Fibroblast of pulmonary artery (primary cell): ENCODE data around the gene MAGI1.
"Not testable (repeated sequence)": the region's sequence is repeated elsewhere in the genome, so short reads cannot be mapped to it uniquely, and the experiment has no call there.

Experiments used
- DNase-seq: peaks from one replicate; pipeline ENCODE4 v3.0.0-alpha.2; 2010; ENCODE audit warnings: low read depth
- H3K4me3 ChIP-seq: replicated peaks from 2 replicates; pipeline ENCODE4 v1.5.1; 2011; ENCODE audit warnings: low read depth, mild to moderate bottlenecking, control low read depth, low read length, moderate library complexity
- TF ChIP-seq, protein P1 (sequence below): IDR thresholded peaks from 2 replicates; pipeline ENCODE4 v1.5.1; 2011; ENCODE audit warnings: mild to moderate bottlenecking, control low read depth, low read length, inconsistent platforms; ENCODE audit errors: missing control alignments

The MAGI1 gene

GRCh38 chr3:65568497-65568896 is 470.2 kb downstream of the MAGI1 start:
- no peak for DNase-seq
- TF ChIP-seq, protein P1, sequence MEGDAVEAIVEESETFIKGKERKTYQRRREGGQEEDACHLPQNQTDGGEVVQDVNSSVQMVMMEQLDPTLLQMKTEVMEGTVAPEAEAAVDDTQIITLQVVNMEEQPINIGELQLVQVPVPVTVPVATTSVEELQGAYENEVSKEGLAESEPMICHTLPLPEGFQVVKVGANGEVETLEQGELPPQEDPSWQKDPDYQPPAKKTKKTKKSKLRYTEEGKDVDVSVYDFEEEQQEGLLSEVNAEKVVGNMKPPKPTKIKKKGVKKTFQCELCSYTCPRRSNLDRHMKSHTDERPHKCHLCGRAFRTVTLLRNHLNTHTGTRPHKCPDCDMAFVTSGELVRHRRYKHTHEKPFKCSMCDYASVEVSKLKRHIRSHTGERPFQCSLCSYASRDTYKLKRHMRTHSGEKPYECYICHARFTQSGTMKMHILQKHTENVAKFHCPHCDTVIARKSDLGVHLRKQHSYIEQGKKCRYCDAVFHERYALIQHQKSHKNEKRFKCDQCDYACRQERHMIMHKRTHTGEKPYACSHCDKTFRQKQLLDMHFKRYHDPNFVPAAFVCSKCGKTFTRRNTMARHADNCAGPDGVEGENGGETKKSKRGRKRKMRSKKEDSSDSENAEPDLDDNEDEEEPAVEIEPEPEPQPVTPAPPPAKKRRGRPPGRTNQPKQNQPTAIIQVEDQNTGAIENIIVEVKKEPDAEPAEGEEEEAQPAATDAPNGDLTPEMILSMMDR: no peak
- no peak overlapping the region for H3K4me3 ChIP-seq

GRCh38 chr3:65565744-65566143 is 473.0 kb downstream of the MAGI1 start:
- not testable (repeated sequence) for DNase-seq

GRCh38 chr3:65564483-65564882 is 474.2 kb downstream of the MAGI1 start:
- no peak for DNase-seq
- no peak overlapping the region for H3K4me3 ChIP-seq
- TF ChIP-seq, protein P1: no peak

More at GRCh38 chr3:65565744-65566143, 473.0 kb downstream of the MAGI1 start:
- not testable (repeated sequence) for H3K4me3 ChIP-seq

DNA sequence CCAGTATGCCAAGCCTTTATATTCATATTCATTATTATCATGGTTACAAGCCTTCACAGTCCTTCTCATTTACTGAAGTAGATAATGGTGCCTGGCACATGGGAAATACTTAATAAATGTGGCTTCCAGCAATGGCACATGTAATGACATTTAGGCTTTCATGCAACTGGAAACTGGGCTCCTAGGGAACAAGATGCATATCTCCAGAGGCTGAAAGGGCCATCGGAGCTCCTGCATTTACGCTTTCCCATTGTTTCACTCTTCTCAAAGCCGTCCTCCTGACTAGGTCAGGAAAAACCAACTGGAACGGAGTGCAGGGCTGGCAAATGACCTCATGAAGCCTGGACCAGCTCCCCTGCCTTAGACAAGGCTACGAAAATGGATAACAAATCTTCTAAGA is 474.9 kb downstream of the MAGI1 start:
- no peak overlapping the region for H3K4me3 ChIP-seq
- no peak for DNase-seq
- TF ChIP-seq, protein P1: no peak

- no peak for DNase-seq
- TF ChIP-seq, protein P1: no peak
- no peak overlapping the region for H3K4me3 ChIP-seq
Measured at GRCh38 chr3:65562447-65562846, 476.3 kb downstream of the MAGI1 start.

- H3K4me3 ChIP-seq: no peak overlapping the region
- TF ChIP-seq, protein P1: no peak
- DNase-seq: no peak
Measured at GRCh38 chr3:65561617-65562016, 477.1 kb downstream of the MAGI1 start.

DNA sequence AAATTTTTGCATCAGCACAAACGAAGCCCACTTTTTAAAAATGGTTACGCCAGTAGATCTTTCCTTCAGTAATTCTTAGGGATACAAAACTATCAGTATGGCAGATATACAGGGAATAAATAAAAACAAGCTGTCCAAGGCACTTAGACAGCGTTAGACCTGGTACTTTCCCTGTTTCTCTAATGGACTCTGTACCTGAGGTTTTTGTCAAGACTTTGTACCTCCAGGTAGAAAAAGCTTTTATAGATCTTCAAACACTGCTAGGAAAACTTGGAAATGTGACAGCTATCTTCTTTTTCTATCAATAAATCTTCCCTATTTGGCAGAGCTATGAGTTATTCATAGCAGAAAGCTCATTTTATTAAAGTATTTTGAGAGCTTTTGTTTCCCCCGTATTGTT is 477.8 kb downstream of the MAGI1 start:
- TF ChIP-seq, protein P1: no peak
- H3K4me3 ChIP-seq: no peak overlapping the region
- no peak for DNase-seq

- no peak for DNase-seq
- H3K4me3 ChIP-seq: no peak overlapping the region
- TF ChIP-seq, protein P1: no peak
Measured at GRCh38 chr3:65560133-65560532, 478.6 kb downstream of the MAGI1 start.
